Islet of Langerhans (tissue), 1 donor: ENCODE measurements around the gene CACNA2D2.
"Not testable (repeated sequence)": the region's sequence is repeated elsewhere in the genome, so short reads cannot be mapped to it uniquely, and the experiment has no call there.

Source experiments
- FAIRE-seq: peaks from one replicate; lab custom pipeline; 2011; peaks lifted over from hg19 to GRCh38; lab: Jason Lieb, UNC

CACNA2D2 gene

DNA sequence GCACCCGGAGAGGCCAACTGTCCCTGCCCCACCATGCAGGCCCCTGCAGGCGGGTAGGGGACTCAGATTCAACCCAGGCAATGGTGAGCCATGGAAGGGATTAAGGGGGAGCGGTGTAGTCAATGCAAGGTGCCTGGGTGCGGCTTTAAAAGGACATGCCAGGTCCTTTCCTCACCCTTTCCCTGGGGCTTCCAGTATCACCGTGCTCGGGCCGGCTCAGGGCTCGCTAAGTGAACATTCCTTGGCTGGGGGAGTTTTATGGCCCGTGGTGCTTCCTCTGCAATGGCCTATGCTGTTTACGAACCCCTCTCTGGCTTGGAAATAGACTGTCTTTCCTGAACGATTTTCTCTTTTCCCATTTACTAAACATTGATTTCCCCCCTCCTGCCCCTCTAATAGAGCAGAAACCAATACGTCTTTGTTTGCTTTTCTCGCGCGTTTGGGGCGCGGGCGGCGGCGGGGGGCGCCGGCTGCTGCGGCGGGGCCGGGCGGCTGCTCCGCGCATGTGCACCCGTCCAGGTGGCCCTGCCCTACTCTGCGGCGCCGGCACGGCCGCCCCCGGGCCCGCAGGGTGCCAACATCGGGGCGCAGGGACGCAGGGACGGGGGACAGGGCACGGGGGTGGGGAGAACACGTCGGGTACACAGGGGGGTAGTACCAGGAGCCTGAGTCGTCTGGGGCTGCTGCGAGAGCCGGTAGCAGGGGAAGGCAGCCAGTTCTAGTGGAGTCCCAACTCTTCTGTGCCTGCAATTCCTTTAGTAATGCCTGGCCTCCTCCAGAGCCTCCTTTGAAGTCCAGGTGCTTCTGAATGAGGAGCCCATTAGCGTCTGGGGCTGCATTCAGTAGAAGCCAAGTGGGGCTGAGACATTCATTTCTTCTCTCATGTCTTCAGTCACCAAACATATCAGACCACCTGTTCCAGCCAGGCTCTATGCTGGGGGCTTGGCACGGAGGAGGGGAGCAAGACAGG lies 26.9 kb upstream of the CACNA2D2 start:
- FAIRE-seq = no peak

DNA sequence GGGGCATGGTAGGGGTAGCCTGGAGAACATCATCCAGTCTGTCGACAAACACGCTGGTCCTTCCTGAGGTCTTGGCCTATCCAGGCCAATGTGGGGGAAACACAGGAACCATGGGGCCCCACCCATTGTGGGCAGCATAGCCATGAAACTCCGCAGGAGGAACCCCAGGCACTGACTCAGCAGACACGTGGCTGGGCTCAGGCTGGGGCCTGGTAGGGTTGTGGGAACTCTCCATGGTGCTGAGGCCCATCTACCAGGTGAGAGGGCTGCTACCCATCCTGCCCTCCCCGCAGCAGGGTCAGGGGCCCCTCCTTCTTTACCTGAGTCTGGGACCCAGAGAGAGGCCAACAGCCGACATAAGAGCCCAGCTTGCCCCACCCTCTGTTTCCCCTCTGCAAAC lies 22.6 kb upstream of the CACNA2D2 start:
- FAIRE-seq = no peak

GRCh38 chr3:50525191-50525910 lies 21.9 kb upstream of the CACNA2D2 start:
- FAIRE-seq = no peak

DNA sequence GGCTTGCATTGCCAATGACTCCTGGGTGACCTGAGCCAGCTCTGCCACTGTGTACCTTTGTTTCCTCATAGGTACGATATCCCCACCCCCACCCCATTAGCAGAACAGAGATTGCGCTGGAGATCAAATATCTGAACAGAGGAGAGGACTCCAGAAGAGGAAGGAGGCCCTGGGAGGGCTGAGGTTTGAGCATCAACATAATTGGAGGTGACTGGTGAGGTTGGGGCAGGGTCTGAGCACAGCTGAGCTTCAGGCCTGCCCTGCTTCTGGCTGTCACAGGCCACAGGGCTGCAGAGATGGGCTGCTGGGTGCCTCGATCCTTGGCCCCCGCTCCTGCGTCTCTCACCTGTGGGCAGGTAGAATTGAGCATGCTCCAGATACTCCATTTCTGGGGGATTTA lies 21.3 kb upstream of the CACNA2D2 start:
- no peak for FAIRE-seq

- FAIRE-seq = no peak
These were observed 19.9 kb upstream of the CACNA2D2 start for GRCh38 chr3:50523279-50523811.

GRCh38 chr3:50521572-50521971 lies 18.1 kb upstream of the CACNA2D2 start:
- FAIRE-seq = no peak

GRCh38 chr3:50520849-50521248 lies 17.4 kb upstream of the CACNA2D2 start:
- no peak for FAIRE-seq

GRCh38 chr3:50519471-50520089 lies 16.1 kb upstream of the CACNA2D2 start:
- no peak for FAIRE-seq

GRCh38 chr3:50518436-50518835 lies 15.0 kb upstream of the CACNA2D2 start:
- FAIRE-seq = no peak

- no peak for FAIRE-seq
These were observed 14.3 kb upstream of the CACNA2D2 start for GRCh38 chr3:50517721-50518206.

GRCh38 chr3:50516440-50516871 lies 13.0 kb upstream of the CACNA2D2 start:
- no peak for FAIRE-seq

DNA sequence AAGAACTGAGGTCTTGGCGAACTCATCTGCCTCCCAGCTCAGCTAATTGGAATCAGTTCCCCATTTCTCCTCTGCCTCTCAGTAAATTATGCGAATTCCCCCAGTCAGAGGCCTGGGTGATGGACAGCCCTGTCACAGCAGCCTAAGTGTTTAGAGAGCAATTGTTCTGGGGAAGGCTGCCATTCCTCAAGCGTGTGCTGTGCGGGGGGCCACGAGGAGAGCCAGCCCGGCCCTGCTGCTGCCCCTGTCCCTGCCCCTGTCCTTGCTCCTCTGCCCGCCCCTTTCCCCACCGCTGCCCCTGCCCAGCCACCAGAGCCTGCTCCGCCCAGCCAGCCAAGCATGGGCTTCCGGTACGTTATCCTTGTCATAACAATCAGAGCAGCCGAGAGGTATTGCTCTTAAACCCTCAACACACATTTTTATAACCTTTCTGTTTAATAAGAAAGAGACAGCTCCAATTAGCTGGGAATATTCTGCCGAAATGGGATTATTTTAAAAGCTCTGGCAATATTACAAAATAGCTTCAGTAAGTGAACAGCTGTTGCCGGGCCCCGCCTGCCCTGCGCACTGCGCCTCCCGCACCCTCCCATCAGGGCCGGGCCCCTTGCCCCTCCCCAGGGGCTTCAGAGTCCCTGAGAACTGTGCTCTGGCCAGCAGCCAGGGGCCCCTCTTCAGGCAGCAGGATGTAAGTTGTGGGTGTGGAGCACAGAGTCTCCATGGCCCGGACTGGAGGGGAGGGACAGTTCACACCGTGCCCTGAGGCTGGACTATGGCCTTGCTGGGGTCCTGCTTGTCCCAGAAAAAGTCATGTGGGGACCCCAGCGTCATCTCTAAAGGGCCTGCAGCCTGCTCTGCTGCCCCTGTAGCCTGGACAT lies 12.4 kb upstream of the CACNA2D2 start:
- FAIRE-seq = no peak

GRCh38 chr3:50512908-50513307 lies 9.5 kb upstream of the CACNA2D2 start:
- not testable (repeated sequence) for FAIRE-seq

DNA sequence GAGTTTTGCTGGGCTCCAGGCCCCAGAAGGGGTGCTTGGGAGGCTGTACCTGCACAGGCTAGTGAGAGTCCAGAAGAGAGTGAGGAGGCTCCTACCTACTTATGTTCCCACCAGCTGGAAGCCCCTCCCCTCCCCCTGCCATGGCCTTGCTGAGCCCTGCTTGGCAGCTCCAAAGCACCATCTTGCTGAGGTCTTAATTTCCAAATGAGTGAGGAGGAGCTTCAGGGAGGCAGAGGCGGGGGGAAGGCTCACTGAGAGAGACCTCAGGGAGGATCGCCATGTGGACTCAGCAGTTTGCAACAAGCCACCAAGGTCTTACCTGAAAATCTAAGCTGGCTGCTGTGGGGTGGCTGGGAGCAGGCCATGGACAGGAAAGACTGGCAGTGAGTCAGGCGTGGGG lies 8.7 kb upstream of the CACNA2D2 start:
- no peak for FAIRE-seq

DNA sequence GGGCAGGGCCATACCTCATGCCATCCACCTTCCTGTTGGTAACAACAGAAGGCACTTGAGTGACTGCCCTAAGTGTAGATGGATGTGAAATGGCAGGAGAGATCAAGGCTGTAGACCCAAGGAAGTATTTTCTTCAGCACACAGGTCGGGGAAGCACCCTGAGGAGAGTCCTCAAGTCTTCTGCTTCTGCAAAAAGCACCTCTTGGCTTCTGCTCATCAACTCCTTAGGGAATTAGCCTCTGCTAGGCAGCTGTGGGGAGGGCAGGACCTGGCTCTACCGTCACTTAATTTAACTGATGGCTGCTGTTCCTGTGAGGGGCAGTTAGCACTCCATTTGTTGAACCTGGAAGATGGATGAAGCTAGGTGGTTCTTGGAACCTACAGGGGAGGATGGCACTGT lies 6.9 kb upstream of the CACNA2D2 start:
- FAIRE-seq = no peak

- no peak for FAIRE-seq
These were observed 6.3 kb upstream of the CACNA2D2 start for GRCh38 chr3:50509715-50510114.

DNA sequence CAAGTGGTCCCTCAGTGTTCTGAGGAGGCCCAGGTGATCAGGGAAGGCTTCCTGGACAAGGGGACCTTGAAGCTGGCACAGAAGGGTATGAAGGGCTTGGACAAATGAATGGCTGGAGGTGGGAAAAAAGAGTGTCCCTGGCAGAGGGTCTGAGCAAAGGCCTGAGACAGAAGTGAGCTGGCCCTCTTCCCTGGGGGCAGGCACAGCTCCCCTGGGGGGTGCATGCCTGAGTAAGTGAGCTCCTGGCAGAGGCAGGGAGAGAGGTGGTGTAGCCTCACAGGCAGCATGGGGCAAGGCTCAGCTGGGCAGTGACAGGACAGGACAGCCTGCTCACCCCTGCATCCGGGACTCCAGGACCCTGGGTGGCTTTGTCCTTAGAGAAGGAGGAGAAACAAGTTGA lies 5.4 kb upstream of the CACNA2D2 start:
- no peak for FAIRE-seq

DNA sequence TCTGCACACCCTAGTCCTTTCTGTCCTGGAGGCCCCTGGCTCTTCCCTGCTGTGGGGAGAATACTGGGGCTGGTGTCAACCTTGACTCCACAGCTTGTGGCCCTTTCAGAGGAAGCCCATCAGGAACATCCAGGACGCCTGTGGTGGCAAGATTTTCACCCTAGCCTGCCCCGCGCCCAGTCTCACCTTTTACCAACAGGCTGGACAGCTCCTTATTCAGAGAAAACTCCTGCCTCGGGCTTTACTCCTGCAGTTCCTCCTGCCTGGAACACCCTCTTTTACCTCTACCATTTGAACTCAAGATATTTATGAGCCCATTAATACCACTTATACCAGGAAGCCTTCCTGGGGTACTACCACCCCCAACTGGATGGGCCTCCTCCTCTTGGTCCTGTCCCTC lies 2.7 kb upstream of the CACNA2D2 start:
- no peak for FAIRE-seq

GRCh38 chr3:50504681-50505080 lies 1.2 kb upstream of the CACNA2D2 start:
- FAIRE-seq = no peak

DNA sequence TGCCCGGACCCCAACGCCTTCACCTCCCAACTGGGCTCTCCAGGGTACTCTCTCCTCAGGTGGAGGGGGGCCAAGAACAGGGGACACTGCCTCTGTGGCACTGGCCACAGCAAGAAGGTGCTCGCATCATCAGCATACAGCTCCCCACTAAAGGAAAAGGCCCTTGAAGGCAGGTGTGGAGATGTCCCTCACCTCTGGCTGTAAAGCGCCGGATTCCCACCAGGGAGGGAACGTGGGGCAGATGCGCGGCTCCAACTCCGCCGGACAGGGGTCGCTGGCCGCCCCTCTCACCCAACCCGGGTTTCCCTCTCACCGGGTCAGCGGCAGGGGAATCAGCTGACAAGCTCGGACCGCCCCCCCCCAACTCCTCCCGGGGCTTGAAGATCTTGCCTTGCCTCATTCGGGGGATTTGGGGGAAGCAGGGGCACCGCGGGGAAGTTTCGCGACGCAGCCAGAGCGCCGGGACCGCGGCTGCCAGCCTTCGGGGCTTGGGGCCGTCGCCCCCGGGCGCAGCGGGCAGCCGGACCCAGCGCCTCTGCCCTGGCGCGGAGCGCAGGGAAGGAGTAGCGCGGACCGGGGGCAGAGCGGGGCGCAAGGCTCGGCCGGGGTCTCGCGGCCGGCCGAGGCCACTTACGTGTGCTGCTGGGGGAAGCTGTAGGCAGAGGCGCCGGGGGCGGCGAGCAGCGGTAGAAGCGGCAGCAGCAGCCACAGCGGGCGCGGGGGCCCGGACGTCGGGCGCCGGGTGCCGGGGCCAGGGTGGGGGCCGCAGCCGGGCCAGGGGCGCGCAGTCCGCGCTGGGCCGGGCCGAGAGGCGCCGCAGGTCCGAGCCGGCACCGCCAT lies 630 bp downstream of the CACNA2D2 start:
- no peak for FAIRE-seq

GRCh38 chr3:50502225-50502583 lies 1.2 kb downstream of the CACNA2D2 start:
- FAIRE-seq = no peak
